Measurements from ENCODE around the gene BRINP2. TPM values are rescaled to one million over a fixed set of nuclear protein-coding genes. Genes with fewer than 3 reads are reported as not detected.

The BRINP2 gene
- total RNA-seq, 4 donors from 2014 or later: not detected

- no peak for DNase-seq
- H3K36me3 ChIP-seq: no peaks in the 10 kb centered on the region
- intact Hi-C loops (cut with DNase I): no loop called here
- no peak for TF ChIP-seq CTCF (IDR thresholded peaks at IDR 0.05)
- no peak for TF ChIP-seq POLR2A (IDR thresholded peaks at IDR 0.05)
- no peak overlapping the region for H3K27ac ChIP-seq
- WGBS, 2 donors: 89 to 93% methylated on average over 2 of the region's 2 CpGs
- no peak overlapping the region for H3K4me3 ChIP-seq (replicated peaks in 1 of 3)
- no peaks in the 10 kb centered on the region for H3K27me3 ChIP-seq
- no peaks in the 10 kb centered on the region for H3K9me3 ChIP-seq
- peaks cover 9 to 11% of the 10 kb centered on the region in 2 donors for H3K4me1 ChIP-seq
Measured at GRCh38 chr1:177173976-177174375, 3.2 kb downstream of the BRINP2 start.

GRCh38 chr1:177174921-177175634 is 4.3 kb downstream of the BRINP2 start:
- Histone ChIP-seq H3K4me3 (replicated peaks in 1 of 3) (no peak overlapping the region), H3K27ac (no peak overlapping the region), H3K36me3 (no peaks in the 10 kb centered on the region), H3K27me3 (no peaks in the 10 kb centered on the region), H3K9me3 (no peaks in the 10 kb centered on the region), H3K4me1 (peaks cover 9 to 11% of the 10 kb centered on the region in 2 donors)
- no peak for TF ChIP-seq POLR2A (IDR thresholded peaks at IDR 0.05)
- TF ChIP-seq CTCF (IDR thresholded peaks at IDR 0.05): no peak
- DNase-seq: peak; percentile 31 to 54
- intact Hi-C loops (cut with DNase I): no loop called here
- WGBS, 2 donors: 29 to 41% methylated on average over 6 of the region's 6 CpGs

GRCh38 chr1:177181280-177181630 is 10.5 kb downstream of the BRINP2 start:
- WGBS, 2 donors: 18 to 35% methylated on average over 11 to 13 of the region's 13 CpGs
- Histone ChIP-seq H3K27ac (no peak overlapping the region), H3K36me3 (no peaks in the 10 kb centered on the region), H3K9me3 (no peaks in the 10 kb centered on the region), H3K4me1 (no peaks in the 10 kb centered on the region), H3K4me3 (replicated peaks in 1 of 3) (no peak overlapping the region), H3K27me3 (no peaks in the 10 kb centered on the region)
- DNase-seq: no peak
- TF ChIP-seq CTCF (IDR thresholded peaks at IDR 0.05) (no peak), POLR2A (IDR thresholded peaks at IDR 0.05) (no peak)
- intact Hi-C loops (cut with DNase I): loop anchor here (5.0 kb wide), 1 partner anchor 284 kb away; no protein-coding TSS in a partner anchor

- intact Hi-C loops (cut with DNase I): loop anchor here (5.0 kb wide), 1 partner anchor 284 kb away; no protein-coding TSS in a partner anchor
- 1 to 3% methylated on average over 16 to 28 of the region's 32 CpGs for WGBS, 2 donors
- H3K9me3 ChIP-seq: no peaks in the 10 kb centered on the region
- H3K36me3 ChIP-seq: no peaks in the 10 kb centered on the region
- DNase-seq: peak; percentile 55 to 56
- no peaks in the 10 kb centered on the region for H3K27me3 ChIP-seq
- TF ChIP-seq CTCF (IDR thresholded peaks at IDR 0.05): peak; percentile 63 to 80 (median 72)
- TF ChIP-seq POLR2A (IDR thresholded peaks at IDR 0.05): no peak
- H3K4me3 ChIP-seq (replicated peaks in 1 of 3): no peak overlapping the region
- H3K27ac ChIP-seq: no peak overlapping the region
- H3K4me1 ChIP-seq: no peaks in the 10 kb centered on the region
Measured at GRCh38 chr1:177181631-177182291, 11.0 kb downstream of the BRINP2 start.

GRCh38 chr1:177183836-177184235 is 13.1 kb downstream of the BRINP2 start:
- H3K9me3 ChIP-seq: no peaks in the 10 kb centered on the region
- H3K27ac ChIP-seq: no peak overlapping the region
- no peak overlapping the region for H3K4me3 ChIP-seq (replicated peaks in 1 of 3)
- intact Hi-C loops (cut with DNase I): loop anchor here (5.0 kb wide), 1 partner anchor 287 kb away; no protein-coding TSS in a partner anchor
- TF ChIP-seq CTCF (IDR thresholded peaks at IDR 0.05): no peak
- TF ChIP-seq POLR2A (IDR thresholded peaks at IDR 0.05): no peak
- H3K27me3 ChIP-seq: no peaks in the 10 kb centered on the region
- H3K36me3 ChIP-seq: no peaks in the 10 kb centered on the region
- H3K4me1 ChIP-seq: no peaks in the 10 kb centered on the region
- no peak for DNase-seq
- WGBS, 2 donors: 72 to 80% methylated on average over 2 of the region's 2 CpGs

Data from thyroid gland (tissue), 4 donors.